ENCODE data around the gene VCAN. TPM values are rescaled to one million over a fixed set of nuclear protein-coding genes. Genes with fewer than 3 reads are reported as not detected.
A peak's percentile ranks its signal among the peaks of the same experiment; 100 is the strongest.

The VCAN gene
- total RNA-seq, 1 experiment from 2014 or later: 31.4 TPM

DNA sequence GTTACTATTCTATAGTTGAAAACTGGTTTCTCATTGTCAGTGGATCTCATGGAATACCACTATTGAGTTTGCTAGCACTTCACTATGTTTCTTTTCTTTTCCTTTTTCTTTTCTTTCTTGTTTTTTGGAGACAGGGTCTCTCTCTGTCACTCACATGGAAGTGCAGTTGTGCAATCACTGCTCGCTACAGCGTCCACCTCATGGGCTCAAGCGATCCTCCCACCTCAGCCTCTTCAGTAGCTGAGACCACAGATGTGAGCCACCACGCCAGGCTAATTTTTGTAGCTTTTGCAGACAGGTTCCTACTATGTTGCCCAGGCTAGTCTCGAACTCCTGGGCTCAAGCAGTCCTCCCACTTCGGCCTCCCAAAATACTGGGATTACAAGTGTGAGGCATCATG, 42.7 kb upstream of the VCAN start:
- Mint-ChIP-seq H3K4me1 (ENCODE audit: low read depth, unreplicated experiment) (no peaks in the 10 kb centered on the region), H3K27me3 (ENCODE audit: unreplicated experiment) (no peaks in the 10 kb centered on the region), H3K27ac (ENCODE audit: unreplicated experiment) (no peak overlapping the region), H3K36me3 (ENCODE audit: insufficient read depth, unreplicated experiment) (no peaks in the 10 kb centered on the region), H3K9me3 (ENCODE audit: low read depth, unreplicated experiment) (no peaks in the 10 kb centered on the region), H3K4me3 (ENCODE audit: low read depth, unreplicated experiment) (no peak overlapping the region)
- CTCF ChIA-PET: interaction anchor here (0.6 kb wide), 1 partner anchor 725 kb away, joined by 3 read pairs; no protein-coding TSS in a partner anchor
- intact Hi-C loops (cut with micrococcal nuclease; ENCODE audit: unreplicated experiment): no loop called here
- TF ChIP-seq, protein P1, sequence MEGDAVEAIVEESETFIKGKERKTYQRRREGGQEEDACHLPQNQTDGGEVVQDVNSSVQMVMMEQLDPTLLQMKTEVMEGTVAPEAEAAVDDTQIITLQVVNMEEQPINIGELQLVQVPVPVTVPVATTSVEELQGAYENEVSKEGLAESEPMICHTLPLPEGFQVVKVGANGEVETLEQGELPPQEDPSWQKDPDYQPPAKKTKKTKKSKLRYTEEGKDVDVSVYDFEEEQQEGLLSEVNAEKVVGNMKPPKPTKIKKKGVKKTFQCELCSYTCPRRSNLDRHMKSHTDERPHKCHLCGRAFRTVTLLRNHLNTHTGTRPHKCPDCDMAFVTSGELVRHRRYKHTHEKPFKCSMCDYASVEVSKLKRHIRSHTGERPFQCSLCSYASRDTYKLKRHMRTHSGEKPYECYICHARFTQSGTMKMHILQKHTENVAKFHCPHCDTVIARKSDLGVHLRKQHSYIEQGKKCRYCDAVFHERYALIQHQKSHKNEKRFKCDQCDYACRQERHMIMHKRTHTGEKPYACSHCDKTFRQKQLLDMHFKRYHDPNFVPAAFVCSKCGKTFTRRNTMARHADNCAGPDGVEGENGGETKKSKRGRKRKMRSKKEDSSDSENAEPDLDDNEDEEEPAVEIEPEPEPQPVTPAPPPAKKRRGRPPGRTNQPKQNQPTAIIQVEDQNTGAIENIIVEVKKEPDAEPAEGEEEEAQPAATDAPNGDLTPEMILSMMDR (IDR thresholded peaks at IDR 0.05; ENCODE audit: unreplicated experiment): no peak
- no peak for DNase-seq
- BruUV-seq (replicated peaks): no TSS peak

DNA sequence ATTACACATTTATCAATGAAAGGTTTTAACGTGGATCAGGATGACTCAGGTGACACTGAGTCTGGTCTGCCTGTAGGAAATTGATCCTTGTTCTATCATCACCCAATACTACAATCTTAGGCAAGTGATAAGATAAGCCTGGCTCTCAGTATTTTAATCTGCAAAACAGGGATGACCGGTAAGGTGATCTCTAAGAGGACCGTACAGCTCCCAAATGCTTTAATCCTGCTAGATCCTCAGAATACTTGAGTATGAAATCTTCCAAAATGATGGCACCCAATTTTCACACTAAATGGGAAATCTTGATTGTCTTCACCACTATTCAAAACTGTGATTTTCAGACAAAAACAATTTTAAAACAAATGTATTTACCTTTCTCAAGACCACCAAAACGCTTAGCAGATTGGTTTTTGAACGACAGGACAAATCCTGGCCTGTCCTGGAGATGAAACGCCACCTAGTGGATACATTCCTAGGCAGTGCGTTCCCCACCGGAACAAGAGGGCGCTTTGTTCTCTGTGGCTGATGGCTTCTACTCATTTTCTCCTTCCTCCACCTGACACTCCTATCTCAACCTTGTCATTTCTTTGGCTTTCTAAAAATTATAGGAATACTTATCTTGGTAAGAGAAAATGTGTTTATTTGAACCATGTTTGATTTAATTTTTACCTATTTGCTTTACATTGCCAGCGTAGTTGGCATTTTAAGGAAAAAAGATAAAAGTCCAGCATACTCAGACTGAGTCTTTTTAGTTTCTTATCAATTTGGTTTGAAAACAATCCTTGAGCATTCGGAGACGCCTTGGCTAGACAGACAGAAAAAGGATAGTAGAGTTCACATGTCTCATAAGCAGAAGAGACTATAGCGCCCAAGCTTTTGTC, 41.2 kb upstream of the VCAN start:
- CTCF ChIA-PET: interaction anchor here (0.9 to 1.4 kb wide), 3 partner anchors 43 to 1064 kb away, joined by 3 to 5 read pairs (median 4); partner anchors contain the start of genes TMEM167A and XRCC4
- H3K4me1 Mint-ChIP-seq (ENCODE audit: low read depth, unreplicated experiment): no peaks in the 10 kb centered on the region
- TF ChIP-seq, protein P1 (IDR thresholded peaks at IDR 0.05; ENCODE audit: unreplicated experiment): peak; percentile 89
- no peaks in the 10 kb centered on the region for H3K27me3 Mint-ChIP-seq (ENCODE audit: unreplicated experiment)
- H3K4me3 Mint-ChIP-seq (ENCODE audit: low read depth, unreplicated experiment): no peak overlapping the region
- DNase-seq: peak; percentile 81
- no peaks in the 10 kb centered on the region for H3K9me3 Mint-ChIP-seq (ENCODE audit: low read depth, unreplicated experiment)
- H3K27ac Mint-ChIP-seq (ENCODE audit: unreplicated experiment): no peak overlapping the region
- no TSS peak for BruUV-seq (replicated peaks)
- intact Hi-C loops (cut with micrococcal nuclease; ENCODE audit: unreplicated experiment): loop anchor here (1.0 to 10.0 kb wide), 5 partner anchors 133 to 1078 kb away; partner anchors contain the start of genes TMEM167A and XRCC4
- H3K36me3 Mint-ChIP-seq (ENCODE audit: insufficient read depth, unreplicated experiment): no peaks in the 10 kb centered on the region

DNA sequence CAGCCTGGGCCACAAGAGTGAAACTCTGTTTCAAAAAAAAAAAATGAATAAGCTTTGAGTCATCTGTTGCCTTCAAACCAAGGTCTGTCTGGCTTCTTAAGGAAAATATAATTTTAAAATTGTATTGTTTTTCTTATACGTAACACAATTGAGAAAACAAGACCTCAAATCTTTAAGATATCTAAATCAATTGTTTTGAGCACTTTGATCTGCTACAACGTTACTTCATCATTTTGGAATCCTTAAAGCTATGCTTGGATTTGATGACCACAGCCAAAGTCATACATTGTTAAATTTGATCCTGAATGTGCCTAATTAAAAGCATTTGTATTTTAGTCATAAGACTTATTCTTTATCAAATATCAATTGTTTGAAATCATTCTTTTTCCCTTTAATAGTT, 37.7 kb upstream of the VCAN start:
- no TSS peak for BruUV-seq (replicated peaks)
- intact Hi-C loops (cut with micrococcal nuclease; ENCODE audit: unreplicated experiment): loop anchor here (10.0 kb wide), 1 partner anchor 359 kb away; the partner anchor contains the start of genes TMEM167A and XRCC4
- no peak for DNase-seq
- TF ChIP-seq, protein P1 (IDR thresholded peaks at IDR 0.05; ENCODE audit: unreplicated experiment): no peak
- CTCF ChIA-PET: interaction anchor here (1.2 kb wide), 1 partner anchor 38 kb away, joined by 4 read pairs; no protein-coding TSS in a partner anchor
- Mint-ChIP-seq H3K4me3 (ENCODE audit: low read depth, unreplicated experiment) (no peak overlapping the region), H3K27ac (ENCODE audit: unreplicated experiment) (no peak overlapping the region), H3K27me3 (ENCODE audit: unreplicated experiment) (no peaks in the 10 kb centered on the region), H3K4me1 (ENCODE audit: low read depth, unreplicated experiment) (no peaks in the 10 kb centered on the region), H3K36me3 (ENCODE audit: insufficient read depth, unreplicated experiment) (no peaks in the 10 kb centered on the region), H3K9me3 (ENCODE audit: low read depth, unreplicated experiment) (no peaks in the 10 kb centered on the region)

DNA sequence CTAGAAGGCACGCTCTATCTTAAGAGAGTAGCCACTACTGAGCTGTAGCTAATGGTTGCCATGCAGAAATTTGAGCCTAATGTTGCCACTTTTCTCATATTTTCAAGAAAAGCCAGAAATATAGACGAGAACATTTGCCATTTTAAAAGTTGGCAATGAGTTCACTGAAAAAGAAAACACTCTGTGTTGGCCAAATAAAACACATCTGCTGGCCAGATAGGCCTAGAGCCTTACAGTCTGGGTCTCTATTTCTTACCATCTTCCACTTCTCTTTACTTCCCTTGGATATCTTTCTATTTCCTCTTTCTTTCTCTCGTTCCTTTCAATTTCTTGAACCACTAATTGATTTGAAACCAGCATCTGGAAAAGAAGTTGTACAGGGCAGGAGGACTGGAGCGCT, 36.6 kb upstream of the VCAN start:
- Mint-ChIP-seq H3K27ac (ENCODE audit: unreplicated experiment) (no peak overlapping the region), H3K36me3 (ENCODE audit: insufficient read depth, unreplicated experiment) (no peaks in the 10 kb centered on the region), H3K4me3 (ENCODE audit: low read depth, unreplicated experiment) (no peak overlapping the region), H3K9me3 (ENCODE audit: low read depth, unreplicated experiment) (no peaks in the 10 kb centered on the region), H3K27me3 (ENCODE audit: unreplicated experiment) (no peaks in the 10 kb centered on the region), H3K4me1 (ENCODE audit: low read depth, unreplicated experiment) (no peaks in the 10 kb centered on the region)
- TF ChIP-seq, protein P1 (IDR thresholded peaks at IDR 0.05; ENCODE audit: unreplicated experiment): no peak
- CTCF ChIA-PET: interaction anchor here (1.0 kb wide), 1 partner anchor 1014 kb away, joined by 3 read pairs; no protein-coding TSS in a partner anchor
- intact Hi-C loops (cut with micrococcal nuclease; ENCODE audit: unreplicated experiment): loop anchor here (10.0 kb wide), 1 partner anchor 360 kb away; the partner anchor contains the start of genes TMEM167A and XRCC4
- no peak for DNase-seq
- BruUV-seq (replicated peaks): no TSS peak
